Smooth muscle cell of the brain vasculature (primary cell): ENCODE measurements around the gene BCDIN3D.
"Not testable (repeated sequence)": the region's sequence is repeated elsewhere in the genome, so short reads cannot be mapped to it uniquely, and the experiment has no call there.

ENCODE experiments used
- DNase-seq: peaks from one replicate; pipeline ENCODE4 v3.0.0-alpha.2; 2012; ENCODE audit warnings: low read depth, low spot score

Gene BCDIN3D, protein sequence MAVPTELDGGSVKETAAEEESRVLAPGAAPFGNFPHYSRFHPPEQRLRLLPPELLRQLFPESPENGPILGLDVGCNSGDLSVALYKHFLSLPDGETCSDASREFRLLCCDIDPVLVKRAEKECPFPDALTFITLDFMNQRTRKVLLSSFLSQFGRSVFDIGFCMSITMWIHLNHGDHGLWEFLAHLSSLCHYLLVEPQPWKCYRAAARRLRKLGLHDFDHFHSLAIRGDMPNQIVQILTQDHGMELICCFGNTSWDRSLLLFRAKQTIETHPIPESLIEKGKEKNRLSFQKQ

DNA sequence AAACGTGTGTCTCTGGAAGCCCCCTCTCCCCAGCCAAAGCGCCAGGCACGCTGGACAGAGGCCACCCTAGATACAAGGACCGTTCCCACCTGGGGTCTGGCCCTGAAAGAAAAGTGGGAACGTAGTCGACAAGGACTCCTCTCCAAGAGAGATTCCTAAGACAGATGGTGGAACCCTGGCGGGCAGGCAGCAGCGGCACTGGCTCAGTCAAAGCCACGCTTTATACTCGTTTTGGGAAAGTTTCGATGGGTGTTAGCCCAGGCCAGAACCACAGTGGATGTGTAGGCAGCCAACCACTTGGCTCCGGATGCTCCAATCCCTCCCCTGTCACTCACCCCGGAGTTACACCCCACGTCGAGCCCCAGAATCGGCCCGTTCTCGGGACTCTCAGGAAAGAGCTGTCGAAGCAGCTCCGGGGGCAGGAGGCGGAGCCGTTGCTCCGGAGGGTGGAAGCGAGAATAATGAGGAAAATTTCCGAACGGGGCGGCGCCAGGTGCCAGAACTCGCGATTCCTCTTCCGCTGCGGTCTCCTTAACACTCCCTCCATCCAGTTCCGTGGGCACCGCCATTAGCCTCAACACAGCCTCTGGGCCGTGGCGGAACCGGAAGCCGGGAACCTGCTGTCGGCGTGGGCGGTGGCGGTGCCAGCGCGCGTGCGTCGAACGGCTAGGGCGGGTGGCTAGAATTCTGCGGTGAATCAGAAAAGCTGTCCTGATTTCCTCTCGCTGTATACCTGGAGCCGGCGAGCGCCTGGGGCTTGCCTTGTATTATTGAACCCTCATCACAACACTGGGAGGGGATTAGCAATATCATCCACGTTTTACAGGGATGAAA, at the start of gene BCDIN3D:
Gene BCDIN3D (minus strand): TSS at position 588 of the 834 bp plus-strand sequence. CDS start 19 bp downstream, at position 569.
- peak; percentile 61 for DNase-seq

DNA sequence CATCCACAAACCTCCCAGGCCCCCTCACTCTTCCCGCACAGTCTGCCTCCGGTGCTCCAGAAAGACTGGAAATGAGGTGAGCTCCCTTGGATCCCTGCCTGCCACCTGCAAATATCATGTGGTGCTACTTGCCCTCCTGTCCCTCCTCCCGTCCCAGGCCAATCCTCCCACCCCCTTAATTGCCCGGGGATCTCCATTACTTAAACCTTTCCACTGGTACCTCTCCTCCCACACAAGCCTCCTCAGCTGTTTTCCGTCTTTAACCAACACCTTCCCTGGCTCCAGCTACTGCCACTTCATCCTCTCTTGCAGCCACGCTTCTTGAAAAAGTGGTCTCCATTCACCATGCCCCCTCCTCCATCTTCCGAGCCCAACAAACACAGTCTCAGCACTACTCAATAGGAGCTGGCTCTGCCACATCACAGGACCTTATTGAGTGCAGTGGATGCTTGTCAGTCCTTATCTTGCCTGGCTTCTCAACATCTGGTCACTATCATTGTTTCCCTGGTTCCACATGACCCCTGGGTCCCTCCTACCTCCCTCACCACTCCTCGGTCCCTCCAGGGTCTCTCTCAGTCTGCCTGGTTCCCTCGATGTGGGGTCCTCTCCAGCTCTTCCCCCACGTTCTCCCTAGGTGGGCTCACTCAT, 49.3 kb upstream of the BCDIN3D start:
- DNase-seq, result no peak

DNA sequence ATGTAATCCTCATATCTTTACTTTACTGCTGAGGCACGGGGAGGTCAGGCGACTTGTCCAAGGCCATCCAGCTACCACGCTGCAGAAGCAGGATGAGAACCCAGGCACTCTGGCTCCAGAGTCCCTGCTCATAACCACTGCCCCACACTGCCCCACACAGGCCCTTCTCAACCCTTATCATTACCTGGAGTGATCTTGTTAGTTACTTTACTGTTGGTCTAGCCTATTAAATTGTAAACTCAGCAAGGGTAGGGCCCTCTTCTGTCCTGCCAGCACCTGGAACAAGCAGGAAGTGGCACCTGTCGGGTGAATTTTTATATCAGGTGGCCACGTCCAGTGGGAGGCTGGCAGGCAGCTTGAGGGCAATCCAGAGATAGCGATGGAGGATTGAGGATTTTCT, 48.6 kb upstream of the BCDIN3D start:
- DNase-seq, result no peak

DNA sequence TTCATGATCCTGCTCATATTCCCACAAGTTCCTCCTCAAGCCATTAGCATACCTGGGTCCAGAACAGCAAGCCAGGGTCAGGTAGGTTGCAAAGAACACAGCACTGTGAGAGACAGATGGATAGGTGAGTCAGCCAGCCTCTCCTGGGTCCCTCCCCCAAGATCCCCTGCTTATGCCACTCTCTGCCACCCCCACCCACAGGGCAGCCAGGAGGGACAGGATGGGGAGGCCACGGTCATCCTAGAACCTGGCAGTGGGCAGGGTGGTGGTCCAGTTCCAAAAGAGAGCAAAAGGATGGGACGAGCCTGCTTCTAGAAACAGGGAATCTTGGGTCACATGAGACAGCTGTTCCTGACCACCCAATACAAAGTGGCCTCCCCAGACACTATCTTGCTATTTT, 48.1 kb upstream of the BCDIN3D start:
- DNase-seq, result no peak

DNA sequence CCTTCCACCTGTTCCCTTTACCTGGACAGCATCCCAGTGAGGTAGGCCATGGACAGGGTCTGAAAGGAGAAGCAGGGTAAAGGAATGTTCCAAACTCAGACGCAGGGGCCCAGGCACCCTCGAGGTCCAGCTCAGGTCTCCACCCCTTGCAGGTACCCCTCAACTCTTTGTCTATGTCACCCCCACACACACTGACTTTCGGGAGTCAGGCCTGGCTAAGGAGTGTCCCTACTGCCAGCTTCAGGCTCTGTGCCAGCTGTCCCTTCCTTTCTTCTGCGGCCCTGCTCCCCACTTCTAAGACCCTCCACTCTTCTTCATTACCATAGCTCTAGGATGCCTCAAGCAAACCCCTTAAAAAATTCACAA, 47.2 kb upstream of the BCDIN3D start:
- no peak for DNase-seq

DNA sequence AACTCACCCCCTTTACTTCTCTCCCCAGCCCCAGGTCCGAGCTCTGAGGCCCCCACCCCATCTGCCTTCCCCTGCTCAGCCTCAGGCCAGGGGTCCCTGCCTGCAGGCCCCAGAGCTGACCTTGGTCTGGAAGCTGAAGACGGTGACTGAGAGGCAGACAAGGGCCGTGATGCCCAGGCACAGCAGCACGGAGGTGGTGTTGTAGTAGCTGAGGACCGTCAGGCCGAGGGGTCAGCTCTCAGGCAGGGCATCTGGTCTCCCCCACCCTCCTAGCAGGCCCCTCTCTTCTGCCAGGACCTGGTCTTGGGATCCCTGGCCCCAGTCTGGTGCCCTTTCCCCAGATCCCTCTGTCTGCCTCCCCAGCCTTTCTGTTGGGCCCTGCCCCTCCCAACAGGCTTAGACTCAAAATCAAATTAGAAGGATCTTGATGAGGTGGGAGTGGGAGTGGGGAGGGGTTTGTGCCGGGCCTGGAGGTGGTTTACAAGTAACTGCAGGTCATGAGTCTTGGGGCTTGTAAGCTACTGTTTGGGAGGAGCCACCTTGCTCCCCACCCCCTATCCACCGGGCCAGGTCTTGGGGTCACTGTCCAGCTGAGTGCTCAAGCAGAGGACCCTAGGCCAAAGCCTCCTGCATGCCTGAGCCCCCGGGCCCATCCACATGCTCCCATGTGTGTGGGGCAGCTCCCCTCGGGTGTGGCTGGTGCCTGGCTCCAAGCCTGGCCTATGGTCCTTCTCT, 46.6 kb upstream of the BCDIN3D start:
- no peak for DNase-seq

DNA sequence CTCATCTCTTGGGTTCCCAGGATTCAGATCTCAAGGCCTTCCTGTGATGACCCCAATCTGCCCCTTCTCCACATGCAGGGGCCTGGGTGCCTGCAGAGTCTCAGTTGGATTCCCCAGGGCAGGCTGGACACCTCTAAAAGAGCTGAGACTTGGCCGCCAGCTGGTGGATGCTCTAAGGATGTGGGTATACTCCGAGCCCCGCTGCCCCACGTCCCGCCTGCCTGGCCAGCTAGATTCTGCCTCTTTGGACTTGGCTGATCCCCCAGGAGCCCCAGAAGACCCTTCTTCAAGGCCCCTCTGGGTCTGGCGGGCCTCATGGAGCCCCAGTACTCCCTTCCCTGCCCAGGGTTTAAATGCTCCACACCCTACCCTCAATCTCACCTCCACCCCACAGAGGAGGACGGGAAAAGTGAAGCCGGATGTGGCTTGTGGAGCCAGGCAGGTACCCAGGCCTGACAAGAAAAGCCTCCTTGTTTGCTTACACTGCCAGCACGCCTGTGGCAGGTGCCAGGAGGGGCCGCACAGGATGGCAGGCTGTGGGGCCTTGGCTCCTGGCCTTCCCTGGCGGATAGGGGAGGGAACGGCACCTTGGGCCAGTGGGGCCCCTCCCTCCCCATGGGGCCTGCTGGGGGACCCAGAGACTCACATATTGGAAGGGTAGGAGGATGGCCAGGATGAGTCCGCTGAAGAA, 45.7 kb upstream of the BCDIN3D start:
- no peak for DNase-seq

DNA sequence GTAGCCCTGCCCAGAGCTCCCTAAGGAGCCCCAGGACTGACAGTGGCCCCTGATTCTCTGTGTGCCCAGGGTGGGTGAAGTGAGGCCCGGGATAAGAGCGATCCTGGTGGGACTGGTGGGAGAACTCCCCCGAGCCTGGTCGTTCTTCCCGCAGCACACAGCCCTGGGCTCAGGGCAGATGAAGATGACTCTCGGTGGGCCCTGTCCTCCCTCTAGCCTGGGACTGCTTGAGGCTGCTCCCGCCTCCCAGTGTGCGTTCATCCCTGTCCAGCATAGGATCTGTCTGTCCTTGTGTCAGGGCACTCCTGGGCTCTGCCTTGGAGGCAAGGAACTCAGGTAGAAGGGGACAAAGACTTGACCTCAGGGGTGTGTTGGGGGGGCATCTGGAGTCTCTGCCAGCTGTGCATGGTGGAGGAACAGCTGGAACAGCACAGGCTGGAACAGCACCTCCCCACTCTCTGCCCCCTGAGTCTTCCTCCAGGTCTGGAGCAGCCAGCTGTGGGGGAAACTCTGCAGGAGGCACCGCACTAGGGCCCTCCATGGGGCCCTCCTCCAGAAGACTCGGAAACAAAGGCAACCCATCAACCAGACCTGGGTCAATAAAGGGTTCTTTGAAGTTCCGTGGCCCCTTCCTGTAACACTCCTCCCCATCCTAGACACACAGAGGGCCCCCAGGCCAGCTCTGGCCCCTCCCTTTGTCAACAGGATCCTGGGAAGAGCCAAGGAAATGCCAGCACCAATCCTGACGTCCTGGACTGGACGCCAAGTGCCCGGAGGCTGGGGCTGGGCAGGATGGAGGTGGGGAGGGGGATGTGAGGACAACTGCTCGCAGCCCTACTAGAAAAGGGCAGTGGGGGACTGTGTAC, 44.9 kb upstream of the BCDIN3D start:
- DNase-seq, result no peak

DNA sequence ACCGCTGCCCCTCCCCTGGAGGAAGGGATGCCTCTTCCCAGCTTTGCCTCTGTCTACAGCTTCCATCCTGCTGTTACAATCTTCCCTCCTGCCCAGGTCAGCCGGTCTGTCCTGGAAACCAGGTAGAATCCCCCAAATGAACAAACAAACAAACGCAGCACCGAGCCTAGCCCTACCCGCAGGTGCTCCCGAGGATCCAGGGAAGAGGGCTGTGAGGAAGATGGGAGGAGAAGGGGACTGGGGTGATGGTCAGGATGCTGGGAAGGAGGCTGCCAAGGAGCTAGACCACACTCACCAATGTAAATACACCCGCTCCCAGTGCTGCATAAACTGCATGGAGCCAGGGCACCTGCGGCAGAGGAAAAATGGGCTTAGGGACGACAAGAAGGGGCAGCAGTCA, 44.2 kb upstream of the BCDIN3D start:
- DNase-seq, result no peak

DNA sequence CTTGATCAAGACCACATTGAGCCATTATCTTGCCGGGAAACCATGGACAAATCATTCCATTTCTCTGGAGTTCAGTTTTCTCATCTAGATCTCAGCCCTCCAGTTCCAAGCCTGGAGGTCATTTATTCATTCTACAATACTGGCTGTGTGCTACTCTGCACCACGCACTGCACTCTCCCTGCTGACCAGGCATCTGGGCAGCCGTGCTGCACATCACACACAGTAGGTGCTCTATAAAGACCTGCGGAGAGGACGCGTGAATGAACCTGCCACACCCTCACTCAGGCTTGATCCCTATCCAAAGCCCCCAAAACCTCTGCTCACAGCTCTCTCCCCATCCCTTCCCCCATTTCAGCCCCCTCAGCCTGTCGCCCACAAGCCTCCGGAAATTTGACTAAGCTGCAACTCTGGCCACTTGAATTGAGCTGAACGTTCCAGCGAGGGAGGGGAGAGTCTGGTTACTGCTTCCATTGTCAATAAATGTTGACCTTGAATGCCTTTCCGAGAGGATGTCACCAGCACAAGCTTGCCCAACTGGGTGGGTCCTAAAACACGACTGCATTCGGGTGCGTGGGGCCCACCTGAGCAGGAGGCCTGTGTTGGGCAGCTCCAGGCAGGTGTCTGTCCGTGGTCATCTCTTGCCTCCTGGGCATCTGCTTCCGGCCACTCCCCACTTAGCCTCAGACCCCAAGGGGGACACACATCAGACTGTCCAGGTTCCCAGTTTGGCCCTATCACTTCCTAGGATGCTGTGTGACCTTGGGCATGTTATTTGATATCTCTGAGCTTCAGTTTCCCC, 43.0 kb upstream of the BCDIN3D start:
- no peak for DNase-seq

DNA sequence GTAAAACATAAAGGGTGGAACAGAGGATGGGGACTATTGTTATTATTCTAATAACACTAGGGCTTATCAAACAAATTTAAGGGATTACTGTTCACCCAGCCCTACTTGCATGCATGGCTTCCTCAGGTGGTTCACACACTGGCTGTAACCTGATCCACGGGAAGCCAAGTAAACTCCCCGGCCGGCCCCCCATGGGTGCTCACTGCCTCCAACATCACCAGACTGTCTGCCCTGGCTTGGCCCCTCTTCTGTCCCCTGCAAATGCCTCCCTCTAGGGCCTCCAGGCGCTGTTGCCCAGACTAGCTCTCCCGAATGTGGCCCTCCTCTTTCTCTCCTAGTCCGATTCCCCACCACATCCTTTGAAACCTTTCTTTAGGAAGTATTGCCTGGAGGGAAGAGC, 42.2 kb upstream of the BCDIN3D start:
- DNase-seq, result no peak

DNA sequence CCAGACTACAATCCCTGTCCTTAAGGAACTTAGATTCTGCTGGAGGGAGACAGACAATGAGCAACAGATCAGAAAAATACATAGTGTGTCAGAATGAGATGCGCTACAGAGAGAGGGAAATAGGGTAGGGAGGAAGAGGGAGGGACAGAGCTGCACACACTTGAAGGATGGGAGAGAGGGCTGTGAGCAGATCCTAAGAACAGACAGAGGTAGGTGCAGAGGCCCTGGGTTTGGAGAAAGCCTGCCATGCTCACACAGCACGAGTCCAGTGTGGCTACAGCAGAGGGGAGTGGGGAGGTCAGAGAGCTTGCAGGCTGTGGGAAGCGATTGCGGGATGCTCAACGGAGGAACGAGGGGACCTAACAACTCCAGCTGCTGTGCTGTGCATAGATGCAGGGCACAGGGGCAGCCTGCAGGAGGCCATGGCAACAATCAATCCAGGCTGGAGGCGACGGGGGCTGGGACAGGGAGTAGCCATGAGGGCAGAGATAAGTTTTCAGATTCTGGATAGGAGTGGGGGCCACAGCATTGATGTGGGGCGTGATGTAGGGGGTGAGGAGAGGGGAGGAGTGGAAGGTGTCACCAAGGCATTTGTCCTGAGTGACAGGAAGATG, 40.1 kb upstream of the BCDIN3D start:
- no peak for DNase-seq

DNA sequence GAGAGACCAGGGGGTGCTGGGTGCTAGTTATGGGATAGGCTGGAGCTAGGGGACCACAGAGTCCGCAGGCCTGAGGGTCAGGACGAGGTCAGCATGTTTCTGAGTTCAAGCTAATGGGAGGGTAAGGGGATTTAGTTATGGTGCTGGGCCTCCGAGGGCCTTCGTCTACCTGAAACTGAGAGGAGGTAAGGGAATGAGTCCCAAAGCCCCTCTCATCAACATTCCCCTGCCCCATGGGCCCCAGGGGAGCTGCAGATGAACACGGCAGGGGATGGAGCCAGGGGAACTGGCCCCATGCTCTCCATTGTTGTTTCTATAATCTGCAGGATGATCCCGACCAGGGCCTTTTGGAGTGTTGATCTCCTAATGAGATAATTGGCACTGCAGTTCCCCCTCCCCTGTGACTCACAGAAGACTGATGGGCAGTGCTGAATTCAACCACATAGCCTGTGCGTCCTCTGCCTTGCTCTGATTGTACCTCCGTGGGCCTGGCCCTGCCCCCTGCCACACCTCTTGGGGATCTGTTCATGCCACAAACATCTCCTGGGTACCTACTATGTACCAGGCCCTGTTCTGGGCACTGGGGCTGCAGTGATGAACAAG, 39.4 kb upstream of the BCDIN3D start:
- DNase-seq, result no peak

DNA sequence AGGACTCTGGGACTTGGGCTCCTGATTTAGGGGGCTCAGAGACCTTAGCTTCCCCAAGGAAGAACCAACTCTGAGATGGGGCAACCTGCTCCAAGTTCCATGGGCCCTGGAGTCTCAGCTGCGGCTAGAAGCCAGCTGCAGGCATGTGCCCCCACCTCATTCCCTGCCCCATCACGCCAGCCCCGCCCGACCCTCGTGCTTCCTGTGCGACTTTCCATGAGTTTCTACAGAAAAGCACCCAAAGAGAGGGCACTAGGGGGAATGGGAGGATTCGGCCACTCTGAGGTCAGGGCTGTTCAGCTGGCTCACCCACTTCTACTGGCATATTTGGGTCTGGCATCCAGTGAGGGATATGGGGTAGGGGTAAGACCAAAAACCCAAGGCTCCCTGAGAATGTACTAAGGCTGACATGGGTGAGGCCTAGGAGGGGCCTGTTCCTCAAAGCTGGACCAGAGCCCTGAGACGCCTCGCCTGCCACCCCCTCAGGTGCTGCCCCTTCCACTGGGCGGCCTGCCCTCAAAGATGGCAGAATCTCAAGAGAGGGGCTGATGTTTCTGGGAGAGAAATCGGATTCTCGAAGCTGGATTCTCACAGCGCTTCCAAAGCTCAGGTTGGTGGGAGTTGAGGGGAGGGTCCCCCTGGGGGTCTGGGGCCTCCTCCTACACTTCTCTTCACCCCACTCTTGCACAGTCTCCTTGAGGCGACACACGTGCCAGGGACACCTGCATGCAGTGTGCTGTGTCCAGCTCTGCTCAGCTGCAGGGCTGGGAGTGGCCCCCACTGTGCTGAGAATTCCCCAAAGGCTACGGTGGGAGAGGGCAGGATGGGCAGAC, 38.7 kb upstream of the BCDIN3D start:
- no peak for DNase-seq

DNA sequence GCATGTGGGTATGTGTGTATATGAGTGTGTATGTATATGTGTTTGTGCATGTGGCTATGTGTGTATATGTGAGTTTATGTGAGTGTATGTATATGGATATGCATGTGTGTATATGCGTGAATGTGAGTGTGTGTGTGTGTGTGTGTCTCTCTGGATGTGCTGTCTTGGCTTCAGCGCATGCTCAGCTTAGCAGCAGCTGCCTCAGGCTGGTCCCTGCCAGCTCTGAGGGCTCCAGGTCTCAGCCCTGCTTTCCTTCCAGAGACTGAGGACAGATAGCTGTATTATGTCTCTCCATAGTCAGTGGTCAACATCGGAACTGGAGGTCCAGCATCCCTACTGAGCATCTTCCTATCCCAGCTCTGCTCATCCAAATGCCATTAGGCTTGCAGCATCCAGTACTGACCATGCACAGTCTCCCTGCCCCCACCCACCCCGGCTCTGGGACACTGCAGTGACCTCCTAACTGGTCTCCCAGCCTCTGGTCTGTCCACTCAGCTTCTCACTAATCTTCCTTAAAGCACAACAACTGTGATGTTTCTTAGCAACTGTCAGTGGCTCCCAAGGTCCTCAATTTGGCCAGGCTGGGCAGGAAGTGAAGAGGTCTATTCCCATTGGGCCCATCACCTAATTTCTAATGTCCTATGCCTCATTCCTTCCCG, 38.0 kb upstream of the BCDIN3D start:
- DNase-seq, result no peak

DNA sequence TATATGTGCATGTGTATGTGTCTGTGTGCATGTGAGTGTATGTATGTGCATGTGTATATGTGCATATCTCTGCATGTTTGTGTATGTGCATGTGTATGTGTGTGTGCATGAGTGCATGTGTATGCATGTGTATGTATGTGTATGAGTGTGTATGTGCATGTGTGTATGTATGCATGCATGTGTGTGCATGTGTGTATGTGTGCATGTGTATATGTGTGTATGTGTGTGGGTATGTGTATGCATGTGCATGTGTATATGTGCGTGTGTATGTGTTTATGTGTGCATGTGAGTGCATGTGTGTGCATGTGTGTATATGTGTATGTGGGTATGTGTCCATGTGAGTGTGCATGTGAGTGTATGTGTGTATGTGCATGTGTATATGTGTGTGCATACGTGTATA, 36.2 kb upstream of the BCDIN3D start:
- DNase-seq, result not testable (repeated sequence)

DNA sequence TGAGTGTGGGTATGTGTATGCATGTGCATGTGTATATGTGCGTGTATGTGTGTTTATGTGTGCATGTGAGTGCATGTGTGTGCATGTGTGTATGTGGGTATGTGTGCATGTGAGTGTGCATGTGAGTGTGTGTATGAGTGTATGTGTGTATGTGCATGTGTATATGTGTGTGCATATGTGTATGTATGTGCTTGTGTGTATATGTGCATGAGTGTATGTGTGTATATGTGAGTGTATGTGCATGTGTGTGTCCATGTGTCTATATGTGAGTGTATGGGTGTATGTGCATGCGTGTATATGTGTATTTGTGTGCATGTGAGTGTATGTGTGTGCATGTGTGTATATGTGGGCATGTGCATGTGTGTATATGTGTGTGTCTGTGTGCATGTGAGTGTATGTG, 35.1 kb upstream of the BCDIN3D start:
- DNase-seq, result no peak
